Measurements from ENCODE around the gene OBP2A. TPM values are rescaled to one million over a fixed set of nuclear protein-coding genes. Genes with fewer than 3 reads are reported as not detected.

Gene OBP2A
- total RNA-seq, 4 donors from 2014 or later = not detected

DNA sequence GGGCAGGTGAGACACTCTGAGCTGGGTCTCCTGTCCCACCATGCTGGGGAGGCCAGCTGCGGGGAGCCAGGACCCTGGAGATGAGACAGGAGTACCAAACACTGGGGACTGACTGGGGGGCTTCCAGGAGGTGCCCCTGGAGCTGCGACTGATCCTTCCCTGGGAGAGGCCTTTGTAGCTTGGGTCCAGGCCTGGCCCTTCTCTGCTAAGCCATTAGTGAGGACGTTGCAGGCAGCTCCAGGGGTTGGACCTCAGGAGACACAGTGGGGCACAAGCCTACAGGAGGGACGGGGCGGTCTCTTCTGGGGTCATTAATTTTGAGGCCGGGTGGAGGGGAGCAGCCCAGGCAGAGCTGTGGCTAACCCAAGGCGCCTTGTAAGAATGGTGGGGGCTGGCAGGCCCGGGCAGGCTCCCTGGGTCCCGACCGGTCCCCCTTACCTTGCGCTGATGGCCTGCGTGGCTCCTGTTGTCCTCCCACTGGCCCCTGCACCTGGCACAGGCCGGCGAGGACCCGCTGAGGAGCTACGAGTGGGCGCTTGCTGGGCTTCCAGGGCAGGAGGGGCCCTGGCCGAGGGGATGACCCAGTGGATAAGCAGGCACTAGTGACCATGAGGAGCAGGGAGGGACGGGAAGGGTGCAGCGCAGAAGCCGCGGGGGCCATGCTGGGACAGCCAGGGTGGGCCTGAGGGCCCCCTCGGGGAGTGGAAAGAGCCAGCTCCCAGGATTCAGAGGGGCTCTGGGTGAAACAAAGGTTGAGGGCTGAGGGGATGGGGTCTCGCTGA lies 40.3 kb upstream of the OBP2A start:
- intact Hi-C loops (cut with DNase I; ENCODE audit: low total_unique reads) (no loop called here), in situ Hi-C loops (cut with MboI; ENCODE audit: low pct_ligation_motif_present in 1 of 4, low pct_unique_long_range_greater_than_20kb in 1 of 4, low sequenced_read_pairs in 3 of 4) (no loop called here)
- Histone ChIP-seq H3K4me1 (peaks cover 12 to 15% (median 13%) of the 10 kb centered on the region in 4 donors), H3K36me3 (peaks cover 0 to 10% (median 0%) of the 10 kb centered on the region in 4 donors), H3K27ac (no peak overlapping the region), H3K4me3 (no peak overlapping the region), H3K27me3 (no peaks in the 10 kb centered on the region), H3K9me3 (no peaks in the 10 kb centered on the region)
- no peak for DNase-seq
- 88% methylated on average over 18 of the region's 24 CpGs; no CpG with 5 or more reads in 1 of the 2 donors for WGBS, 2 donors (ENCODE audit: low coverage in 1 of 2)
- TF ChIP-seq CTCF (IDR thresholded peaks at IDR 0.05) (no peak), POLR2AphosphoS5 (IDR thresholded peaks at IDR 0.05) (no peak), POLR2A (IDR thresholded peaks at IDR 0.05) (no peak), EP300 (IDR thresholded peaks at IDR 0.05; ENCODE audit: low read depth) (no peak)

GRCh38 chr9:135506327-135507103 lies 39.4 kb upstream of the OBP2A start:
- Histone ChIP-seq H3K4me3 (no peak overlapping the region), H3K36me3 (peaks cover 0 to 10% (median 0%) of the 10 kb centered on the region in 4 donors), H3K27me3 (no peaks in the 10 kb centered on the region), H3K27ac (no peak overlapping the region), H3K4me1 (peaks cover 8 to 10% (median 10%) of the 10 kb centered on the region in 4 donors), H3K9me3 (no peaks in the 10 kb centered on the region)
- DNase-seq = no peak
- intact Hi-C loops (cut with DNase I; ENCODE audit: low total_unique reads) = no loop called here
- in situ Hi-C loops (cut with MboI; ENCODE audit: low pct_ligation_motif_present in 1 of 4, low pct_unique_long_range_greater_than_20kb in 1 of 4, low sequenced_read_pairs in 3 of 4) = no loop called here
- no peak for TF ChIP-seq CTCF (IDR thresholded peaks at IDR 0.05)
- no peak for TF ChIP-seq EP300 (IDR thresholded peaks at IDR 0.05; ENCODE audit: low read depth)
- TF ChIP-seq POLR2AphosphoS5 (IDR thresholded peaks at IDR 0.05) = no peak
- no peak for TF ChIP-seq POLR2A (IDR thresholded peaks at IDR 0.05)
- WGBS, 2 donors (ENCODE audit: low coverage in 1 of 2) = 70% methylated on average over 9 of the region's 14 CpGs; no CpG with 5 or more reads in 1 of the 2 donors

DNA sequence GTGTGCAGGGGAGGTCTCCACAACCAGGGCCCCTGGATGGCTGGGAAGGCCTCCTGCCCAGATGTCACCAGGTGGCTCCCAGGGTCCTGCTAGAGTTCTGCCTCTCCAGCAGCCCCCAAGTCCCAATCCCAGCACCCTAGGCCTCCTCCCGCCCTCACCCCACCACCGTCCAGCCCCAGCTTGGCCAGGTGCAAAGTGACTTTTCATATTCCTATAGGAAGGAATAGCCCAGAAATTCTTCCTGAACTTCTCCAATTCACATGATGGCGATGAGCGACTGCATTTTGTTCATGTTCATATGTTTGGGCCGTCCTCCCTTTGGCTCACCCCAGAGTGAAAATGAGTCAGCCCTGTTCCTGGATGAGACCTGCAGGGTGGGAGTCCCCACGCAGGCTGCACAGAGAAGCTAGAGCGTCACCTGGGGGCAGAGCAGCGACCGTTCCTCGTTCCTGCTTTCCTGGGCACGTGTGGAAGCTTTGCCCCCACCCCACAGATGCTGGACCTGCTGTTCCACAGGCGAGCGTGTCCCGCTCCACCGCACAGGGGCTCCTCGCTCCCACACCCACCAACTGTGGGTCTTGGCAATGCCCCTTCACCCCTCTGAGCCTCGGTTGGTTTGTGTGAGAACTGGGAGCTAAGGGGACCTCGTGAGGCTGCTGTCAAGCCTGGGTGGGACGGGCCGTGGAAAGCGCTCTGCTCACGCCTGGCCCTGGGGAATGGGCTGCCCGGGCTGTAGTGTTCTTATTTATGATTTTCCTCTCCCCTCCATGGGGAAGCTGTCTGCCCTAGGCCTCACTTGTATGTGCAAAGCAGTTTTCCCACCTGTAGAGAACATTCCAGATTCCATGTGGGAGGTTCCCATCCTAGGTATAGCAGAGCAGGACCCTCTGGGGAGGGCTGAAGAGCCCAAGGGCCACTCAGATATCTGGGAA lies 38.6 kb upstream of the OBP2A start:
- DNase-seq = no peak

More for the DNA sequence above, 38.6 kb upstream of the OBP2A start:
- H3K4me1 ChIP-seq = peaks cover 0 to 3% (median 1%) of the 10 kb centered on the region in 4 donors
- H3K27ac ChIP-seq = no peak overlapping the region
- intact Hi-C loops (cut with DNase I; ENCODE audit: low total_unique reads) (no loop called here), in situ Hi-C loops (cut with MboI; ENCODE audit: low pct_ligation_motif_present in 1 of 4, low pct_unique_long_range_greater_than_20kb in 1 of 4, low sequenced_read_pairs in 3 of 4) (no loop called here)
- peaks cover 0 to 10% (median 0%) of the 10 kb centered on the region in 4 donors for H3K36me3 ChIP-seq
- H3K9me3 ChIP-seq = no peaks in the 10 kb centered on the region
- WGBS, 2 donors (ENCODE audit: low coverage in 1 of 2) = 81% methylated on average over 23 of the region's 23 CpGs; no CpG with 5 or more reads in 1 of the 2 donors
- H3K4me3 ChIP-seq = no peak overlapping the region
- TF ChIP-seq POLR2A (IDR thresholded peaks at IDR 0.05) (no peak), CTCF (IDR thresholded peaks at IDR 0.05) (no peak), POLR2AphosphoS5 (IDR thresholded peaks at IDR 0.05) (no peak), EP300 (IDR thresholded peaks at IDR 0.05; ENCODE audit: low read depth) (no peak)
- no peaks in the 10 kb centered on the region for H3K27me3 ChIP-seq

Measured in transverse colon (tissue), 4 donors.